ENCODE results near the gene UNC13A. TPM values are rescaled to one million over a fixed set of nuclear protein-coding genes. Genes with fewer than 3 reads are reported as not detected.

UNC13A gene
- total RNA-seq, 1 experiment from 2014 or later, result 22.2 TPM

GRCh38 chr19:17611462-17612244, 76.5 kb downstream of the UNC13A start:
- no peak for DNase-seq
- H3K4ac ChIP-seq (ENCODE audit: low read depth, low read length), result no peak overlapping the region
- no peak overlapping the region for H2BK15ac ChIP-seq (ENCODE audit: low read depth, low read length)
- Mint-ChIP-seq H3K36me3 (ENCODE audit: insufficient read depth in 1 of 3, low read depth in 3 of 3) (peaks cover 15 to 16% (median 15%) of the 10 kb centered on the region in 3 experiments; a peak in 6 of 7 replicates), H3K4me1 (peaks cover 4 to 7% of the 10 kb centered on the region in 2 experiments), H3K27me3 (ENCODE audit: low read depth) (no peaks in the 10 kb centered on the region), H3K27ac (no peak overlapping the region), H3K9me3 (no peaks in the 10 kb centered on the region), H3K4me3 (no peak overlapping the region)
- no peak overlapping the region for H3K18ac ChIP-seq (ENCODE audit: insufficient read length, low read depth, low read length)
- H3T11ph ChIP-seq (ENCODE audit: low read length), result no peak overlapping the region
- no peak overlapping the region for H3K27ac ChIP-seq (ENCODE audit: insufficient read length, low read depth, low read length)
- no peak overlapping the region for H3K23ac ChIP-seq (ENCODE audit: insufficient read length, low read depth, low read length)
- H3K79me2 ChIP-seq (ENCODE audit: insufficient read depth, low read length), result no peaks in the 10 kb centered on the region
- H3K4me1 ChIP-seq (ENCODE audit: insufficient read depth, low read length), result no peaks in the 10 kb centered on the region
- H3K56ac ChIP-seq (ENCODE audit: insufficient read length, low read depth, low read length), result no peak overlapping the region
- H3K9ac ChIP-seq (ENCODE audit: extremely low read depth, insufficient read length, low read length), result no peak overlapping the region
- no peak overlapping the region for H4K8ac ChIP-seq (replicated peaks; ENCODE audit: insufficient read length, low read depth, low read length)
- no peak overlapping the region for H2AK5ac ChIP-seq (ENCODE audit: insufficient read length, low read length)
- H3K9me3 ChIP-seq (ENCODE audit: control insufficient read depth, low read depth, low read length), result no peaks in the 10 kb centered on the region
- H2BK12ac ChIP-seq (ENCODE audit: insufficient read length, low read depth, low read length), result no peak overlapping the region
- H2AFZ ChIP-seq (ENCODE audit: low read length), result no peak overlapping the region
- H2BK120ac ChIP-seq (ENCODE audit: low read depth, low read length, poor library complexity, severe bottlenecking), result no peak overlapping the region
- H3K4me2 ChIP-seq (ENCODE audit: insufficient read depth, insufficient read length, low read length), result no peak overlapping the region
- H3K14ac ChIP-seq (ENCODE audit: insufficient read depth, low read length), result no peak overlapping the region
- no peaks in the 10 kb centered on the region for H4K20me1 ChIP-seq (ENCODE audit: control insufficient read depth, insufficient read depth, insufficient read length)
- WGBS (ENCODE audit: extremely low coverage, insufficient read length, low lambda C conversion rate), result no CpG with 5 or more reads among the region's 7 CpGs
- H3K23me2 ChIP-seq (ENCODE audit: insufficient read length, low read depth, low read length, poor library complexity, severe bottlenecking), result no peaks in the 10 kb centered on the region
- no peaks in the 10 kb centered on the region for H3K27me3 ChIP-seq (ENCODE audit: insufficient read depth, low read length)
- no peaks in the 10 kb centered on the region for H3K79me1 ChIP-seq (ENCODE audit: insufficient read depth, low read depth, low read length, poor library complexity, severe bottlenecking)
- no peak overlapping the region for H2BK20ac ChIP-seq (ENCODE audit: low read depth, low read length, poor library complexity, severe bottlenecking)
- no peak overlapping the region for H4K5ac ChIP-seq (ENCODE audit: insufficient read length, low read depth, low read length)
- no peak for TF ChIP-seq CTCF (conservative IDR thresholded peaks at IDR 0.05)
- H4K91ac ChIP-seq (ENCODE audit: insufficient read length, low read depth, low read length), result no peak overlapping the region
- H2BK5ac ChIP-seq (ENCODE audit: insufficient read length, low read length), result no peak overlapping the region

All from H9 (cell line).